GM18520 (cell line): Measurements from ENCODE around the gene TFAP2E.
"Not testable (repeated sequence)": the region's sequence is repeated elsewhere in the genome, so short reads cannot be mapped to it uniquely, and the experiment has no call there.

Experiments used
- ATAC-seq: cut with Tn5 transposase; IDR thresholded peaks from one replicate; pipeline ENCODE4 v1.9.1; 2021; ENCODE audit not compliant: unreplicated experiment

Gene TFAP2E

GRCh38 chr1:35571263-35571662 lies 1.9 kb upstream of the TFAP2E start:
- no peak for ATAC-seq

GRCh38 chr1:35572296-35572695 lies 818 bp upstream of the TFAP2E start:
- ATAC-seq: no peak

GRCh38 chr1:35574125-35574654 lies 1.1 kb downstream of the TFAP2E start:
- ATAC-seq: no peak

GRCh38 chr1:35574655-35575415 lies 1.7 kb downstream of the TFAP2E start:
- ATAC-seq: no peak

- ATAC-seq: no peak
Measured at GRCh38 chr1:35575416-35575958, 2.4 kb downstream of the TFAP2E start.

- ATAC-seq: no peak
Measured at GRCh38 chr1:35576061-35576765, 3.1 kb downstream of the TFAP2E start.

GRCh38 chr1:35576766-35577070 lies 3.6 kb downstream of the TFAP2E start:
- not testable (repeated sequence) for ATAC-seq

- ATAC-seq: no peak
Measured at GRCh38 chr1:35577071-35577998, 4.2 kb downstream of the TFAP2E start.

GRCh38 chr1:35580949-35581388 lies 7.9 kb downstream of the TFAP2E start:
- ATAC-seq: no peak

GRCh38 chr1:35581621-35582020 lies 8.5 kb downstream of the TFAP2E start:
- ATAC-seq: not testable (repeated sequence)

- no peak for ATAC-seq
Measured at GRCh38 chr1:35585281-35585680, 12.2 kb downstream of the TFAP2E start.

GRCh38 chr1:35585805-35586204 lies 12.7 kb downstream of the TFAP2E start:
- ATAC-seq: not testable (repeated sequence)

GRCh38 chr1:35586808-35587207 lies 13.7 kb downstream of the TFAP2E start:
- ATAC-seq: no peak

GRCh38 chr1:35587736-35588135 lies 14.6 kb downstream of the TFAP2E start:
- no peak for ATAC-seq

GRCh38 chr1:35588197-35588910 lies 15.2 kb downstream of the TFAP2E start:
- no peak for ATAC-seq

GRCh38 chr1:35589516-35590427 lies 16.7 kb downstream of the TFAP2E start:
- ATAC-seq: no peak

GRCh38 chr1:35590476-35591040 lies 17.4 kb downstream of the TFAP2E start:
- no peak for ATAC-seq

- no peak for ATAC-seq
Measured at GRCh38 chr1:35591211-35591610, 18.1 kb downstream of the TFAP2E start.
